NB4 (cell line): ENCODE data around the gene ZMYND15.

Source experiments
- DNase-seq: peaks from one replicate; pipeline ENCODE4 v3.0.0; 2010; ENCODE audit warnings: low read depth
- H3K4me3 ChIP-seq: one replicate; pipeline ENCODE4 v1.5.1; 2011; ENCODE audit warnings: mild to moderate bottlenecking, low read depth, low read length, moderate library complexity
- CTCF ChIP-seq: IDR thresholded peaks from one replicate; pipeline ENCODE4 v1.5.1; 2012; ENCODE audit warnings: low read depth, low read length
- MAX ChIP-seq: IDR thresholded peaks from 2 replicates; pipeline ENCODE4 v1.6.1; 2011; ENCODE audit warnings: low read depth, low read length
- MYC ChIP-seq: IDR thresholded peaks from 2 replicates; pipeline ENCODE4 v1.6.1; 2011; ENCODE audit warnings: low read depth, low read length
- POLR2A ChIP-seq: IDR thresholded peaks from 2 replicates; pipeline ENCODE4 v1.6.1; 2011; ENCODE audit warnings: mild to moderate bottlenecking; ENCODE audit not compliant: insufficient read length; ENCODE audit errors: extremely low read depth

ZMYND15 gene

GRCh38 chr17:4782652-4783051 lies 43.0 kb downstream of the ZMYND15 start:
- DNase-seq: no peak
- TF ChIP-seq MYC (no peak), CTCF (no peak), MAX (no peak), POLR2A (no peak)
- no peak overlapping the region for H3K4me3 ChIP-seq

GRCh38 chr17:4785311-4786105 lies 45.9 kb downstream of the ZMYND15 start:
- TF ChIP-seq MYC: no peak
- TF ChIP-seq CTCF: no peak
- no peak for TF ChIP-seq MAX
- no peak for TF ChIP-seq POLR2A
- DNase-seq: no peak
- H3K4me3 ChIP-seq: no peak overlapping the region

- TF ChIP-seq MAX (no peak), CTCF (no peak), POLR2A (no peak), MYC (no peak)
- no peak within 1 kb of the TSS for H3K4me3 ChIP-seq
- DNase-seq: no peak
These were observed 46.5 kb downstream of the ZMYND15 start, which contains the start of gene VMO1 for GRCh38 chr17:4786106-4786511. Gene VMO1 (minus strand): TSS chr17:4786364. CDS start chr17:4786352, 12 bp downstream.

- TF ChIP-seq MYC (no peak), MAX (no peak), CTCF (no peak), POLR2A (no peak)
- DNase-seq: no peak
- H3K4me3 ChIP-seq: no peak overlapping the region
These were observed 46.9 kb downstream of the ZMYND15 start for GRCh38 chr17:4786516-4786915.

GRCh38 chr17:4788159-4788806 lies 48.6 kb downstream of the ZMYND15 start:
- no peak for TF ChIP-seq MYC
- TF ChIP-seq CTCF: no peak
- no peak for TF ChIP-seq MAX
- no peak for TF ChIP-seq POLR2A
- DNase-seq: no peak
- no peak overlapping the region for H3K4me3 ChIP-seq
